GM12878 (cell line): ENCODE results near the gene ST7. TPM values are rescaled to one million over a fixed set of nuclear protein-coding genes. Genes with fewer than 3 reads are reported as not detected.

ENCODE experiments used
- ATAC-seq: fragments of 200-7000 bp; cut with Tn5 transposase; 3 replicates; pipeline ENCODE4 v1.9.1; 2020; ENCODE audit warnings: mild to moderate bottlenecking, moderate library complexity
- BruUV-seq: library from RNA; stranded (reverse); fragments of 400-500 nt; replicated peaks from 2 replicates; lab custom pipeline; 2021; lab: Mats Ljungman, UMichigan
- CTCF ChIA-PET: fragments of 300-600 bp; sonication (Branson Sonifier 250); formaldehyde crosslinking; extraction: SDS; loops from one replicate; lab custom pipeline; 2021; ENCODE audit warnings: inconsistent platforms; lab: Yijun Ruan, JAX
- POLR2A ChIA-PET: fragments of 350-600 bp; formaldehyde crosslinking; extraction: SDS; loops from one replicate; lab custom pipeline; 2021; ENCODE audit warnings: inconsistent platforms; lab: Charles Lee
- RAD21 ChIA-PET: fragments of 300-600 bp; sonication (Branson Sonifier 250); formaldehyde crosslinking; loops from one replicate; lab custom pipeline; 2023; ENCODE audit warnings: antibody characterized with exemption; ENCODE audit not compliant: unreplicated experiment; lab: Charles Lee
- SMC1A ChIA-PET: fragments of 300-600 bp; sonication (Branson Sonifier 250); formaldehyde crosslinking; loops from one replicate; lab custom pipeline; 2023; ENCODE audit not compliant: unreplicated experiment, uncharacterized antibody; lab: Charles Lee
- DNase-seq: peaks from one replicate; pipeline ENCODE4 v3.0.0-alpha.2; 2011; ENCODE audit warnings: low read depth, low spot score
- FAIRE-seq: peaks from 3 replicates; lab custom pipeline; 2011; peaks lifted over from hg19 to GRCh38; lab: Jason Lieb, UNC
- H2AFZ ChIP-seq: 2 replicates; pipeline ENCODE4 v1.6.0; 2011; ENCODE audit warnings: low read depth, low read length, control low read depth; ENCODE audit not compliant: control insufficient read depth
- H3K27ac ChIP-seq: 2 replicates; pipeline ENCODE4 v1.5.1; 2011; ENCODE audit warnings: control low read depth; ENCODE audit not compliant: control insufficient read depth, insufficient read depth
- H3K27me3 ChIP-seq, 2 experiments: replicated peaks in 1 of 2; 2 replicates each; pipeline versions ENCODE4 v1.6.0 to v1.6.1; 2011; ENCODE audit warnings: low read length in 1 of 2; ENCODE audit not compliant: control insufficient read depth in 2 of 2, insufficient read depth in 2 of 2
- H3K36me3 ChIP-seq, 2 experiments: 2 replicates each; pipeline ENCODE4 v1.5.1; 2011; ENCODE audit warnings: low read length in 1 of 2; ENCODE audit not compliant: control insufficient read depth in 2 of 2, insufficient read depth in 2 of 2
- H3K4me1 ChIP-seq: 2 replicates; pipeline ENCODE4 v1.6.1; 2011; ENCODE audit warnings: mild to moderate bottlenecking, low read length, moderate library complexity, mixed read lengths; ENCODE audit not compliant: control insufficient read depth, insufficient read depth
- H3K4me2 ChIP-seq: 2 replicates; pipeline ENCODE4 v1.6.0; 2011; ENCODE audit warnings: control low read depth; ENCODE audit not compliant: control insufficient read depth, insufficient read depth
- H3K4me3 ChIP-seq: fragments of 200-600 bp; sonication (generic); 2 replicates; pipeline ENCODE4 v1.5.1; 2016
- H3K79me2 ChIP-seq: 2 replicates; pipeline ENCODE4 v1.6.0; 2011; ENCODE audit warnings: low read length; ENCODE audit not compliant: control insufficient read depth, insufficient read depth
- H3K9ac ChIP-seq: 2 replicates; pipeline ENCODE4 v1.8.0; 2011; ENCODE audit warnings: low read length, control low read depth, mixed read lengths; ENCODE audit not compliant: control insufficient read depth, insufficient read depth
- H3K9me3 ChIP-seq: replicated peaks from 3 replicates; pipeline ENCODE4 v1.5.1; 2011; ENCODE audit warnings: mild to moderate bottlenecking, low read length; ENCODE audit not compliant: control insufficient read depth, insufficient read depth
- H4K20me1 ChIP-seq: 2 replicates; pipeline ENCODE4 v1.6.0; 2011; ENCODE audit not compliant: control insufficient read depth, insufficient read depth
- ASH2L ChIP-seq: fragments of 300-600, 200-600 bp; sonication (generic); IDR thresholded peaks from 2 replicates; pipeline ENCODE4 v1.6.1; 2017; ENCODE audit warnings: low read depth, mild to moderate bottlenecking, borderline replicate concordance
- BACH1 ChIP-seq: fragments of 450-650 bp; IDR thresholded peaks from 2 replicates; pipeline ENCODE4 v1.6.1; 2017; ENCODE audit warnings: mild to moderate bottlenecking, borderline replicate concordance
- CBX3 ChIP-seq: fragments of 200-600 bp; sonication (generic); IDR thresholded peaks from 2 replicates; pipeline ENCODE4 v1.6.1; 2016; ENCODE audit warnings: low read depth, borderline replicate concordance
- CBX5 ChIP-seq: sonication (generic); IDR thresholded peaks from 2 replicates; pipeline ENCODE4 v1.6.1; 2016; ENCODE audit warnings: low read depth, moderate library complexity, mild to moderate bottlenecking, inconsistent platforms
- CTCF ChIP-seq, 3 experiments: IDR thresholded peaks in 2 of 3; conservative IDR thresholded peaks in 1 of 3; 2 replicates each; pipeline ENCODE4 v1.5.1; 2011; ENCODE audit warnings: low read depth in 3 of 3, low read length in 3 of 3, mild to moderate bottlenecking in 3 of 3, control low read depth in 2 of 3, moderate library complexity in 2 of 3, inconsistent platforms in 1 of 3, mixed read lengths in 1 of 3; ENCODE audit not compliant: control insufficient read depth in 2 of 3, insufficient read depth in 1 of 3; ENCODE audit errors: extremely low read depth in 1 of 3
- IKZF2 ChIP-seq, 2 experiments: fragments of 450-650 bp; IDR thresholded peaks; 2 replicates each; pipeline ENCODE4 v1.6.1; 2017; ENCODE audit warnings: mild to moderate bottlenecking in 2 of 2, moderate library complexity in 2 of 2
- JUND ChIP-seq: IDR thresholded peaks from 2 replicates; pipeline ENCODE4 v1.6.1; 2012; ENCODE audit warnings: low read depth, mild to moderate bottlenecking, low read length, improper control_type of control experiment, moderate library complexity
- MLLT1 ChIP-seq: fragments of 450-650 bp; IDR thresholded peaks from 2 replicates; pipeline ENCODE4 v1.6.1; 2016; ENCODE audit warnings: mild to moderate bottlenecking
- NFYB ChIP-seq: IDR thresholded peaks from 2 replicates; pipeline ENCODE4 v1.6.1; 2011; ENCODE audit warnings: low read depth, mild to moderate bottlenecking, low read length, improper control_type of control experiment, moderate library complexity; ENCODE audit not compliant: insufficient read depth
- NR2C2 ChIP-seq: IDR thresholded peaks from 2 replicates; pipeline ENCODE4 v1.6.1; 2011; ENCODE audit warnings: borderline replicate concordance, low read depth; ENCODE audit not compliant: control insufficient read depth, insufficient read length
- PBX3 ChIP-seq: IDR thresholded peaks from 2 replicates; pipeline ENCODE4 v1.6.1; 2011; ENCODE audit warnings: mild to moderate bottlenecking, low read depth, low read length, moderate library complexity; ENCODE audit not compliant: insufficient replicate concordance
- POU2F2 ChIP-seq: IDR thresholded peaks from 3 replicates; pipeline ENCODE4 v1.6.1; 2011; ENCODE audit warnings: low read depth, mild to moderate bottlenecking, low read length, borderline replicate concordance
- SKIL ChIP-seq: fragments of 450-650 bp; IDR thresholded peaks from 2 replicates; pipeline ENCODE4 v1.6.1; 2017; ENCODE audit warnings: mild to moderate bottlenecking, low read depth, inconsistent platforms; ENCODE audit not compliant: poor library complexity, severe bottlenecking
- USF1 ChIP-seq: IDR thresholded peaks from 2 replicates; pipeline ENCODE4 v1.6.1; 2011; ENCODE audit warnings: borderline replicate concordance, low read depth, mild to moderate bottlenecking, moderate library complexity, mixed read lengths, low read length; ENCODE audit not compliant: insufficient read depth; ENCODE audit errors: extremely low read length
- WGBS: methylation state at CpG from one replicate; pipeline ENCODE4 v1.1.6; 2016; ENCODE audit warnings: low lambda C conversion rate; ENCODE audit not compliant: insufficient replicate concordance, insufficient coverage; ENCODE audit errors: missing lambda C conversion rate; 5-methylcytosine and 5-hydroxymethylcytosine counted together
- in situ Hi-C: fragments of 300-500 bp; cut with MboI; formaldehyde crosslinking; loops from 9 replicates; pipeline ENCODE4 v1.14.3; 2018; ENCODE audit warnings: mixed read lengths
- intact Hi-C: fragments of 100-400 bp; cut with micrococcal nuclease; formaldehyde crosslinking; loops from one replicate; pipeline ENCODE4 v1.14.2; 2022; ENCODE audit not compliant: unreplicated experiment
- polyA plus RNA-seq, 11 experiments: library from polyadenylated mRNA; depleted of rRNA in 4 of 11; unstranded in 6 of 11; stranded (reverse) in 5 of 11; fragments of >200 nt; fragmentation: Nextera tagmentation in 4 of 11; fragmentation: Illumina TruSeq in 1 of 11; extraction: Ambion mirVana in 4 of 11; extraction: Trizol in 1 of 11; gene quantifications; 1 replicate in 1 of 11; 2 replicates in 10 of 11; pipeline versions ENCODE4 v1.2.1 to v1.2.3, GENCODE V29; 2011 to 2016; ENCODE audit warnings: inconsistent platforms in 2 of 11, missing spikeins in 2 of 11, low read depth in 1 of 11
- total RNA-seq, 4 experiments: library from RNA; depleted of rRNA in 3 of 4; stranded (reverse); fragments of >200 nt in 3 of 4; fragmentation: Illumina TruSeq in 1 of 4; extraction: Trizol in 1 of 4; gene quantifications; 2 replicates each; pipeline versions ENCODE4 v1.2.1 to v1.2.3, GENCODE V29; 2013 to 2021

ST7 gene
- total and polyA plus RNA-seq, 10 of the 15 experiments (the other 5 are each of a cell fraction or from before 2014, with no cell fraction given), result 27.7 to 76.4 (median 53.6) TPM

GRCh38 chr7:117014673-117015133 lies 61.4 kb downstream of the ST7 start:
- CTCF ChIA-PET, result interaction anchor here (1.8 to 10.7 kb wide), 3 partner anchors 27 to 112 kb away, joined by 8 to 287 read pairs (median 85); no protein-coding TSS in a partner anchor
- TF ChIP-seq POU2F2 (no peak), SKIL (no peak), USF1 (peak; percentile 55), PBX3 (no peak), MLLT1 (peak; percentile 40; the same call in 1 of the 2 replicates), CBX3 (no peak), CTCF (IDR thresholded peaks at IDR 0.05 in 2 of 3, conservative IDR thresholded peaks at IDR 0.05 in 1 of 3; ENCODE audit: control insufficient read depth in 2 of 3, extremely low read depth in 1 of 3, insufficient read depth in 1 of 3, low read depth in 3 of 3, low read length in 3 of 3) (no peak), ASH2L (no peak), CBX5 (0 out of 2 replicates have a peak, but pooled peaks have one; percentile 18), JUND (no peak), IKZF2 (IDR thresholded peaks at IDR 0.05) (no peak; a peak in 1 of 4 replicates), BACH1 (no peak), NR2C2 (no peak), NFYB (no peak)

More at GRCh38 chr7:117014673-117015133, 61.4 kb downstream of the ST7 start:
- DNase-seq (no peak), FAIRE-seq (no peak), ATAC-seq (peak; percentile 52)
- ChIA-PET RAD21 (interaction anchor here (9.2 kb wide), 1 partner anchor 25 kb away, joined by 112 read pairs; no protein-coding TSS in a partner anchor), POLR2A (no interaction called here), SMC1A (interaction anchor here (1.5 to 11.1 kb wide), 5 partner anchors 15 to 106 kb away, joined by 6 to 223 read pairs (median 54); no protein-coding TSS in a partner anchor)
- WGBS, result 0% methylated on average over 6 of the region's 6 CpGs
- Histone ChIP-seq H3K79me2 (peaks cover 92% of the 10 kb centered on the region), H3K4me2 (peak overlapping the region; percentile 88), H4K20me1 (no peaks in the 10 kb centered on the region), H3K9ac (peak overlapping the region; percentile 75), H3K27ac (peak overlapping the region; percentile 79), H3K27me3 (no peaks in the 10 kb centered on the region), H3K4me1 (peaks cover 43% of the 10 kb centered on the region), H3K4me3 (peak overlapping the region; percentile 66; the same call in 1 of the 2 replicates), H3K9me3 (no peaks in the 10 kb centered on the region), H3K36me3 (no peaks in the 10 kb centered on the region), H2AFZ (0 out of 2 replicates have a peak overlapping the region, but pooled peaks have one; percentile 12)
- in situ Hi-C loops (no loop called here), intact Hi-C loops (loop anchor here (10.0 kb wide), 1 partner anchor 1170 kb away; the partner anchor contains the start of gene LSM8)
- no TSS peak for BruUV-seq
